Right ventricle myocardium inferior (tissue), 1 donor: ENCODE data around the gene CCND2. TPM values are rescaled to one million over a fixed set of nuclear protein-coding genes. Genes with fewer than 3 reads are reported as not detected.
A peak's percentile ranks its signal among the peaks of the same experiment; 100 is the strongest.
"Not testable (repeated sequence)": the region's sequence is repeated elsewhere in the genome, so short reads cannot be mapped to it uniquely, and the experiment has no call there.

ENCODE experiments used
- ATAC-seq: fragments of 200-7000 bp; cut with Tn5 transposase; one replicate; pipeline ENCODE4 v1.9.1; 2020; ENCODE audit warnings: mild to moderate bottlenecking, moderate library complexity
- DNase-seq: peaks from one replicate; pipeline ENCODE4 v3.0.0; 2021; ENCODE audit errors: missing footprints
- intact Hi-C: fragments of 100-400 bp; cut with DNase I; formaldehyde crosslinking; loops from one replicate; pipeline ENCODE4 v1.11.0; 2022
- long read RNA-seq: library from polyadenylated mRNA; unstranded; transcript quantifications from one replicate; pipeline ENCODE4 v2.0.0, GENCODE V29; 2021
- total RNA-seq: library from RNA; stranded (reverse); fragmentation: NEBNext Ultra II Directional; extraction: Animal tissue kit (Norgen Biotek cat#: 25700); gene quantifications from one replicate; pipeline ENCODE4 v1.2.1, GENCODE V29; 2021
- donor health status: DM: no; HTN: yes; CAD: no; lungs with severe emphysema.

Gene CCND2
- 214 TPM for total RNA-seq
- long read RNA-seq, full-length matches to known transcripts: 63 of 96 reads
- long read RNA-seq, partial matches to known transcripts: 32 of 96 reads
- long read RNA-seq, other reads (novel, unspliced or antisense): 1 of 96 reads

DNA sequence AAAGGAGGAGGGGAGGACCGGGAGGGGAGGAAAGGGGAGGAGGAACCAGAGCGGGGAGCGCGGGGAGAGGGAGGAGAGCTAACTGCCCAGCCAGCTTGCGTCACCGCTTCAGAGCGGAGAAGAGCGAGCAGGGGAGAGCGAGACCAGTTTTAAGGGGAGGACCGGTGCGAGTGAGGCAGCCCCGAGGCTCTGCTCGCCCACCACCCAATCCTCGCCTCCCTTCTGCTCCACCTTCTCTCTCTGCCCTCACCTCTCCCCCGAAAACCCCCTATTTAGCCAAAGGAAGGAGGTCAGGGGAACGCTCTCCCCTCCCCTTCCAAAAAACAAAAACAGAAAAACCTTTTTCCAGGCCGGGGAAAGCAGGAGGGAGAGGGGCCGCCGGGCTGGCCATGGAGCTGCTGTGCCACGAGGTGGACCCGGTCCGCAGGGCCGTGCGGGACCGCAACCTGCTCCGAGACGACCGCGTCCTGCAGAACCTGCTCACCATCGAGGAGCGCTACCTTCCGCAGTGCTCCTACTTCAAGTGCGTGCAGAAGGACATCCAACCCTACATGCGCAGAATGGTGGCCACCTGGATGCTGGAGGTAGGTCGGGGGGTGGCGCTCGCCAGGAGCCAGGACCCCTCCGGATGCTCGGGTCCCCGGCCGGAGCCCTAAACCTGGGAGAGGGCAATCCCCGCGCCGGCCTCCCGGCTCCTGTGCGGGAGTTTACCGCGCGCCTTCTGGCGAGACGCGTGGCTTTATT is at the start of gene CCND2:
Gene CCND2 (plus strand): TSS at position 111 of the 744 bp plus-strand sequence. CDS start 279 bp downstream, at position 390.
- peak; percentile 79 for ATAC-seq
- peak; percentile 94 for DNase-seq
- intact Hi-C loops: loop anchor here (2.0 to 5.0 kb wide), 2 partner anchors 167 to 242 kb away; no protein-coding TSS in a partner anchor

GRCh38 chr12:4224206-4224889 is 49.2 kb upstream of the CCND2 start:
- DNase-seq: no peak
- intact Hi-C loops: no loop called here
- no peak for ATAC-seq

- ATAC-seq: no peak
- intact Hi-C loops: no loop called here
- DNase-seq: no peak
These were observed 48.0 kb upstream of the CCND2 start for GRCh38 chr12:4225571-4225970.

DNA sequence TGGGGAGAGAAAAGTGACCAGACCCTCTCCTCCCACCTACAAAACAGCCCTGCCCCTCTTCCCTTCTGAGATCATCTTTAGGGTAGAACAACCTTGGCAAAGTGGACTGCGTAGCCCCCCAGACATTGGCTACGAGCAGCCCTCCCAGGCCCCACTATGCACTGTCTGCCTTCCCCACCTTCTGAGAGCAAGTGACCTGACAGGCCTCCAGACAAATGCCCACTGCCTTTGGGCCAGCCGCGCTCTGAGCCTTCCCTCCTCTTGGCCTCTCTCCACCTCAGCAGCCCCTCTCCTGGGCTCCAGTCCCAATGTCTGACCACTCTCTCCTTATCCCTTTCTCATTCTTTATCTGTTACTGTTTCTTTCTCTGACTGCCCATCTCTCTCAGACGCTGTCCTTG is 46.5 kb upstream of the CCND2 start:
- intact Hi-C loops: no loop called here
- ATAC-seq (no peak), DNase-seq (no peak)

DNA sequence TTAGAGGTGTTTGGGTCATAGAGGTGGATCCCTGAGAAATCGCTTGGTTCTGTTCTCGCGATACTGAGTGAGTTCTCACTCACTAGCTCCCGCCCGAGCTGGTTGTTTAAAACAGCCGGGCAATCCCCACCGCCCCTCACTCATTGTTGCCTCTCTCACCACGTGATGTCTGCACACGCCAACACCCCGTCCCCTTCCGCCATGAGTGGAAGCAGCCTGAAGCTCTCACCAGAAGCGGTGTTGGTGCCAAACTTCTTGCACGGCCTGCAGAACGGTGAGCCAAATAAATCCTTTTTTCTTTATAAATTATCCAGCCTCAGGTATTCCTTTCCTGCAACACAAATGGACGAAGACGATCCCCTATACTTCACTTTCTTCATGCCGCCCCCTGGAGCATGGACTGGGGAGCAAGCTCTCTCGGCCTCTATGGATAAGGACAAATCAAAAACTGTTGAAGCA is 45.4 kb upstream of the CCND2 start:
- intact Hi-C loops: no loop called here
- ATAC-seq: no peak

GRCh38 chr12:4230526-4230925 is 43.0 kb upstream of the CCND2 start:
- intact Hi-C loops: no loop called here
- DNase-seq (no peak), ATAC-seq (no peak)

More for the DNA sequence above, 45.4 kb upstream of the CCND2 start:
- DNase-seq: no peak

DNA sequence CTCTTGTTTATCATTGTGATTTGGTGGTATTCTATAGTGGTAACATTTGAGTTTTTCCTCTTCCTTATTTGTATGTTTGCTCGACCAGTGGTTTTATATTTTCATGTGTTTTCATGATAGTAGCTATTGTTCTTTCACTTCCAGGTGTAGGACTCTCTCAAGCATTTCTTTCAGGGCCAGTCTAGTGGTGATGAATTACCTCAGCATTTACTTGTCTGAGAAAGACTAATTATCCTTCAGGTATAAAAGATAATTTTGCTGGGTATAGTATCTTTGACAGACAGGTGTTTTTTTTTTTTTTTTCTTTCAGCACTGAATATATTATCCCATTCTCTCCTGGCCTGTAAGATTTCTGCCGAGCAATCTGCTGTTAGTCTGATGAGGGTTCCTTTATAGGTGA is 35.0 kb upstream of the CCND2 start:
- DNase-seq (no peak), ATAC-seq (no peak)
- intact Hi-C loops: no loop called here

GRCh38 chr12:4239746-4240145 is 33.8 kb upstream of the CCND2 start:
- intact Hi-C loops: no loop called here
- DNase-seq: no peak

GRCh38 chr12:4240161-4240783 is 33.3 kb upstream of the CCND2 start:
- intact Hi-C loops: no loop called here
- ATAC-seq: no peak
- DNase-seq: no peak

More at GRCh38 chr12:4239746-4240145, 33.8 kb upstream of the CCND2 start:
- no peak for ATAC-seq

GRCh38 chr12:4240981-4241380 is 32.6 kb upstream of the CCND2 start:
- intact Hi-C loops: no loop called here
- ATAC-seq: no peak
- no peak for DNase-seq

GRCh38 chr12:4241592-4241991 is 32.0 kb upstream of the CCND2 start:
- ATAC-seq: no peak
- intact Hi-C loops: no loop called here
- no peak for DNase-seq

- ATAC-seq (no peak), DNase-seq (no peak)
- intact Hi-C loops: no loop called here
These were observed 31.0 kb upstream of the CCND2 start for GRCh38 chr12:4242595-4242994.

DNA sequence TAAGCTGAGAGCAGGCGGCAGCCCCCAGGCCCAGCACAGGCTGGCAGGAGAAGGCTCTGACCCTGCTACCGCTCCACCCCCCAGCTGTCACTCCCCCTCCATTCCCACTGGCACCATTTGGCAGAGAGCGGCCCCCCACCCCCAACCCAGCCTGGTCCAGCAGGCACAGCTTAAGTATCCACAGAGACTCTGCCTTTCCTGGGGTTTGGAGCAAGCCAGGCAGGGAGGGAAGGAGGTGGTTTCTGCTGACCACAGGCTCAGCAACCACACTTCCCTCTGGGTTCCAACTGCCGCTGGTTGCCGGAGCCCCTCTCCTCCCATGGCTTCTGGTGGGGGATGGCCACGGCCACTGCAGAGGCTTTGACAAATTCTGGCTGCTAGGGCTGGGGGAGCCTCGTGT is 30.5 kb upstream of the CCND2 start:
- intact Hi-C loops: no loop called here
- ATAC-seq (no peak), DNase-seq (no peak)

DNA sequence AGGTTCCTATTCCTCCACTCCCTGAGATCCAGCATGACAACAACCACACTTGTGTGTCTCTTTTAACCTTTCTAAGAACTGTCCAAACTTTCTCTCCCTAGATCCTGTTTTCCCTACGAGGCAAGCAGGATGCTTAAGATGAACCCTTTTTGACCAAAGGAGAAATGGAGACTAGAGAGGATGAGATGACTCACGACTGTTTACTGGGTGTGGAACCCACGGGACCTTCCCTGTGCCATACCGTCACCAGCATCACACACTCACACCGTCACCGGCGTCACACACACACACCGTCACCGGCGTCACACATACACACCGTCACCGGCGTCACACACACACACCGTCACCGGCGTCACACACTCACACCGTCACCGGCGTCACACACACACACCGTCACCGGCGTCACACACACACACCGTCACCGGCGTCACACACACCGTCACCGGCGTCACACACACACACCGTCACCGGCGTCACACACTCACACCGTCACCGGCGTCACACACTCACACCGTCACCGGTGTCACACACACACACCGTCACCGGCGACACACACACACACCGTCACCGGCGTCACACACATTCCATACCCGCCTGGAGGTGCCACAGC is 30.0 kb upstream of the CCND2 start:
- ATAC-seq, intact Hi-C loops, DNase-seq: not testable (repeated sequence)

DNA sequence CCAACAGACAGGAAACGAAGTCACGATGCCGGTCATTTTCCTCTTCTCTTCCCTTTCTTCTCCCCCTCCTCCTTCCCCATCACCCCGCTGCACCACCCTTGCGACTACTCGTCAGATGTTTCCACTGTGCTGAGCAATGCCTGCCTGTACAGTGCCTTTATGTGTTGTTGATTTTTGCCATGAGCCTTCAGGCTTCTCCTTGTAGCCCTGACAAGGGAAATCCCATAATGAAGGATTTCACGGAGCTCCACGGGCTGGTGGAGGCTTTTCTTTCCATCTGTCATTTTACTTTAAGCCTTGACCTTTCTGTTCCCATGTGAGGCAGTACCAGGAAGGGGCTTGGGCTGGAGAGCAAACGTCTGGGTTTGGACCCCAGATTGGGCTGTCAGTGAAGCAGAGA is 28.7 kb upstream of the CCND2 start:
- intact Hi-C loops: no loop called here
- DNase-seq (no peak), ATAC-seq (no peak)

DNA sequence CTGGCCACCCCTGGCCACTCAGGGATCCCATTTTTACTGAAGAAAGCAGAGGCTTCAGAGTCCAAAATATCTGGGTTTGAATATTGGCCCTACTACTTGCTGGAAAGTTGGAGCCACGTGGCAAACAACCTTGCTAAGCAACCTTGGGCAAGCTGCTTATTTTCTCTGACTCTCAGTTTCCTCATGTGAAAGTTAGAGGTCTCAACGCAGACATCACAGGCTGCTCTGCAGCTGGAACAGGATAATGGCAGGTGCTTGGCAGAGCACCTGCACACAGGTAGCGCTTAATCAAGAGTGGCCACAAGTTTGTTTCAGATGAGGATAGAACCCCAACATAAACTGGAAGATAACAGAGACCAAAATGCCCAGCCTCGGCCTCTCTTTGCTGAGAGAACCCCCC is 28.1 kb upstream of the CCND2 start:
- intact Hi-C loops: no loop called here
- no peak for ATAC-seq
- no peak for DNase-seq

DNA sequence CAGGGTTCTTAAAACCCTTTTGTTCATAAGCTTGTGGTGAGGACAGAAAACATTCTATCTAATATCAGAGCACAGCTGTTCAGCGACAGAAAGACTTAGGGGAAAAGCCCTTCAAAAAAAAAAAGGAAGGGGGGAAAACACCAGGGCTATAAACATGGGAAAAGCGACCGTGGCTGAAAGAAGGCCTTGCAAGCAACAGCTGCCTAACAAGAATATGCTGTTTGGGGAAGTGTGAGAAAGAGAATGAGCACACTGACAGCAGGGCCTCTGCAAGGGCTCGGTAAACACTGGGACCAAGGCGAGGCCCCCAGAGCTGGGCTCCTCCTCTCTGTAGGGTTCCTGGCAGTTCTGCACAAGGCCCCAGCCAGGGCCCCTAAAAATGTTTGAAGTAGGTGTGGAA is 27.4 kb upstream of the CCND2 start:
- intact Hi-C loops: no loop called here
- DNase-seq (no peak), ATAC-seq (no peak)

- intact Hi-C loops: loop anchor here (5.0 kb wide), 1 partner anchor 148 kb away; no protein-coding TSS in a partner anchor
- ATAC-seq (no peak), DNase-seq (no peak)
These were observed 22.9 kb upstream of the CCND2 start for GRCh38 chr12:4250691-4251090.
